ENCODE results near the gene NLRP4. TPM values are rescaled to one million over a fixed set of nuclear protein-coding genes. Genes with fewer than 3 reads are reported as not detected.
A peak's percentile ranks its signal among the peaks of the same experiment; 100 is the strongest.
"Not testable (repeated sequence)": the region's sequence is repeated elsewhere in the genome, so short reads cannot be mapped to it uniquely, and the experiment has no call there.

Gene NLRP4
- total RNA-seq, 1 experiment from 2014 or later, result 0.03 TPM

GRCh38 chr19:55877211-55877610 is 40.9 kb downstream of the NLRP4 start:
- DNase-seq (ENCODE audit: low spot score), result no peak

DNA sequence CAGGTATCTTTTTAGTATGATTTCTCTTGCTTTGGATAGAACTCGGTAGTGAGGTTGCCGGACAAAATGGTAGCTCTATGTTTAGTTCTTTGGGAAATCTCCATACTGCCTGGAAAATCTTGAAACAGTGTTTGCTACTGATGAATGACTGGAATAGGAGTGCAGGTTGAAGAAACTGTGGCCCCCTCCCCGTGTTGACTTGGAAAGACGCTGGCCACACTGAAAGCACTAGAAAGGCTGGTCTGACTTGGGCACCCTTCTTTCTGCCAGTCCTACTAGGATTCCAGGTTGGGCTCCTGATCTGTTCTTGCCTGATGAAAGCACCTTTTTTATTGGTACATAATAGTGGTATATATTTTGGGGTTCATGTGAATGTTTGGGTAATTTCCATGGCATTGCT is 46.3 kb downstream of the NLRP4 start:
- no peak for DNase-seq (ENCODE audit: low spot score)

DNA sequence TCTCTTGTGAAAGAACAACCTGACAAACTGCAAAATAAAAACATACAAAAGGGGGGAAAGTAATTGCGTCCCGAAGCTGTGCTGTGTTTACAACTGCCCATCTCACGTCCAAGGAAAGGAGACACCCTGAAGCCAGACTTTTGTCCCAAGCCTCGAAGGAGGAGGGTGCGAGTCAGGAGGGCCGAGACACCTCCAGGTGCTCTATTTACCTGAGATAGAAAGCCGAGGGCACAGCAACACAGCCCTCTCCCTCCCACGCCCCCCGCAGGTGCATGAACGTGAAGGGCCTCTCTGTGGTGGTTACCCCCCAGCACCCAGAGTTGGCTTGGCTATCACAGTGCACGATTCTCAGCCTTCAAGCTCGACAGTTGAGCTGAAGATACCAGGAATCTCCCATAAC is 62.6 kb downstream of the NLRP4 start:
- DNase-seq (ENCODE audit: low spot score), result no peak

- no peak for DNase-seq (ENCODE audit: low spot score)
These were observed 65.2 kb downstream of the NLRP4 start for GRCh38 chr19:55901369-55902079.

DNA sequence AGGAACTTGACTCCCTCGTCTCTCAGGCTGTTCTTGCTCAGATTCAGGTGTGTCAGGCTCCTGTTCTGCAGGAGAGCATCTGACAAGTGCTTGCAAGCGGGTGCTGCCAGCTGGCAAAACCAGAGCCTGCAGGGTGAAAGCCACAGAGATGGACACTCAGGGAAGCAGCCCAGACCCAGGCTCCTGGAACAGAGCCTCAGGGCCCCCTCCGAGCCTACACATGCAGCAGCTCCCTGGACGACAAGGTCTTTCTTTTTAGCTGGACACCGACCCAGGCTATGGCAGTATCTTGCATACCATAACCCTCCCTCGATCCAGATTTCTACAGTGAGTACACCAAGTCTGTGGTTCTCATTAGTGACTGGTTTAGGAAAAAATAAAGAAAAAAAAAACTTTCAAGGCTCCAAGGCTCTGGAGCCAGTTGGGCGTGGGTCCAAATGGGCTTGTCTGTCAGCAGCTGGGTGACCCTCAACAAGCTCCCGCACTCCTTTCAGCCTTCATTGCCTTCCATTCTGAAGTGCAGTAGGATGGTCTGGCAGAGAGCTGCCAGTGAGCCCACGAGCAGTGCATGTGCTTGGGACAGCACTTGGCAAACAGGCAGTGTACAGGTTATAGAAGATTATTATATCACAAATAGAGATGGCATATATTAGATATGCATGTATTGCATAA is 65.9 kb downstream of the NLRP4 start:
- no peak for DNase-seq (ENCODE audit: low spot score)

- DNase-seq (ENCODE audit: low spot score), result no peak
These were observed 70.9 kb downstream of the NLRP4 start for GRCh38 chr19:55907286-55907685.

- no peak for DNase-seq (ENCODE audit: low spot score)
These were observed 71.4 kb downstream of the NLRP4 start for GRCh38 chr19:55907746-55908145.

- no peak for DNase-seq (ENCODE audit: low spot score)
These were observed 73.5 kb downstream of the NLRP4 start for GRCh38 chr19:55909801-55910200.

- no peak for DNase-seq (ENCODE audit: low spot score)
These were observed 76.6 kb downstream of the NLRP4 start for GRCh38 chr19:55912916-55913315.

GRCh38 chr19:55913643-55914268 is 77.4 kb downstream of the NLRP4 start:
- DNase-seq (ENCODE audit: low spot score), result peak; percentile 16

DNA sequence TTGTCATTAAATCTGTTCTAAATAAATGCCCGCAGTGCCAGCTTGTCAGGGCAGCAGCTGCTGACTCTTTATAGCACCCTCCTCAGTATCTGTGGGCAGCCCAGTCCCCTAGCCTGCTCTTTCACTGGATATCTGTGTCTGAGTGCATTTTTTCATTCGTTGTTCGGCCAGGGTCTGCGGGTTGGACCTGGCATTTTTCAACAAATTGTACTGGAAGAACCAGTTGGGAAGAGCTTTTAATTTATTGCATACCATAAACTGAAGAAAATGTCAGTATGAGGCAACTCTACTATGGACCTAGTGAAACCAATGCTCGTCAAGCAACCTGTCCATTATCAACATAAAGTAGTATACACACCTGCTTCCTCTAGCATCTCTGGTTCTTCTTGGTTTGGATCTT is 87.2 kb downstream of the NLRP4 start:
- no peak for DNase-seq (ENCODE audit: low spot score)

GRCh38 chr19:55927991-55928390 is 91.7 kb downstream of the NLRP4 start:
- no peak for DNase-seq (ENCODE audit: low spot score)

GRCh38 chr19:55929258-55929657 is 92.9 kb downstream of the NLRP4 start:
- DNase-seq (ENCODE audit: low spot score), result not testable (repeated sequence)

GRCh38 chr19:55930996-55931515 is 94.7 kb downstream of the NLRP4 start:
- no peak for DNase-seq (ENCODE audit: low spot score)

Other genes starting within 250 kb of the NLRP4 start
- gene FIZ1, start 237.0 kb upstream of the NLRP4 start, total RNA-seq (2014; rRNA removed; shearing (Covaris generic)), result 11.5 and 11.7 TPM in 2 replicates
- gene ZNF524, start 236.3 kb upstream of the NLRP4 start, total RNA-seq (2014; rRNA removed; shearing (Covaris generic)), result 20.0 and 23.7 TPM in 2 replicates
- gene ZNF865, start 230.9 kb upstream of the NLRP4 start, total RNA-seq (2014; rRNA removed; shearing (Covaris generic)), result 0.81 and 1.4 TPM in 2 replicates
- 0.62 and 6.5 TPM in 2 replicates for gene ZNF784, start 212.0 kb upstream of the NLRP4 start, total RNA-seq (2014; rRNA removed; shearing (Covaris generic))
- gene ZNF580, start 195.5 kb upstream of the NLRP4 start, total RNA-seq (2014; rRNA removed; shearing (Covaris generic)), result 13.0 and 21.6 TPM in 2 replicates
- 7.3 and 20.2 TPM in 2 replicates for gene ZNF581, start 192.9 kb upstream of the NLRP4 start, total RNA-seq (2014; rRNA removed; shearing (Covaris generic))
- 2.6 and 6.0 TPM in 2 replicates for gene CCDC106, start 188.3 kb upstream of the NLRP4 start, total RNA-seq (2014; rRNA removed; shearing (Covaris generic))
- 143 and 169 TPM in 2 replicates for gene U2AF2, start 181.5 kb upstream of the NLRP4 start, total RNA-seq (2014; rRNA removed; shearing (Covaris generic))
- gene EPN1, start 161.3 kb upstream of the NLRP4 start, total RNA-seq (2014; rRNA removed; shearing (Covaris generic)), result 135 and 138 TPM in 2 replicates
- not detected in 2 replicates for gene NLRP9, start 98.1 kb upstream of the NLRP4 start, total RNA-seq (2014; rRNA removed; shearing (Covaris generic))
- not detected in 2 replicates for gene RFPL4A, start 77.4 kb upstream of the NLRP4 start, total RNA-seq (2014; rRNA removed; shearing (Covaris generic))
- gene RFPL4AL1, start 67.4 kb upstream of the NLRP4 start, total RNA-seq (2014; rRNA removed; shearing (Covaris generic)), result 1.6 TPM in 1 of 2 replicates, not detected in the other
- 2.5 and 4.9 TPM in 2 replicates for gene NLRP11, start 4.5 kb upstream of the NLRP4 start, total RNA-seq (2014; rRNA removed; shearing (Covaris generic))
- gene NLRP13, start 95.8 kb downstream of the NLRP4 start, total RNA-seq (2014; rRNA removed; shearing (Covaris generic)), result not detected in 2 replicates
- not detected in 2 replicates for gene NLRP8, start 111.3 kb downstream of the NLRP4 start, total RNA-seq (2014; rRNA removed; shearing (Covaris generic))
- gene NLRP5, start 150.2 kb downstream of the NLRP4 start, total RNA-seq (2014; rRNA removed; shearing (Covaris generic)), result 0.24 TPM in 1 of 2 replicates, not detected in the other